G401.6 (cell line): ENCODE data around the gene GRK5.
"Not testable (repeated sequence)": the region's sequence is repeated elsewhere in the genome, so short reads cannot be mapped to it uniquely, and the experiment has no call there.

Experiments used
- FAIRE-seq: peaks from 2 replicates; lab custom pipeline; 2012; peaks lifted over from hg19 to GRCh38; lab: Jason Lieb, UNC

The GRK5 gene

GRCh38 chr10:119423510-119424257, 216.3 kb downstream of the GRK5 start:
- FAIRE-seq = no peak

- FAIRE-seq = no peak
These were observed 217.0 kb downstream of the GRK5 start for GRCh38 chr10:119424258-119424975.

- FAIRE-seq = no peak
These were observed 217.9 kb downstream of the GRK5 start for GRCh38 chr10:119425102-119425880.

GRCh38 chr10:119425881-119426170, 218.5 kb downstream of the GRK5 start:
- no peak for FAIRE-seq

- no peak for FAIRE-seq
These were observed 219.3 kb downstream of the GRK5 start for GRCh38 chr10:119426699-119427098.

GRCh38 chr10:119427263-119427864, 220.0 kb downstream of the GRK5 start:
- FAIRE-seq = no peak

GRCh38 chr10:119428789-119429188, 221.4 kb downstream of the GRK5 start:
- no peak for FAIRE-seq

- no peak for FAIRE-seq
These were observed 222.4 kb downstream of the GRK5 start for GRCh38 chr10:119429771-119430170.

GRCh38 chr10:119431034-119431772, 223.8 kb downstream of the GRK5 start:
- FAIRE-seq = no peak

GRCh38 chr10:119431773-119432135, 224.4 kb downstream of the GRK5 start:
- FAIRE-seq = no peak

GRCh38 chr10:119434942-119435341, 227.6 kb downstream of the GRK5 start:
- FAIRE-seq = not testable (repeated sequence)

GRCh38 chr10:119438717-119439116, 231.3 kb downstream of the GRK5 start:
- FAIRE-seq = no peak

- no peak for FAIRE-seq
These were observed 232.6 kb downstream of the GRK5 start for GRCh38 chr10:119439922-119440321.

- no peak for FAIRE-seq
These were observed 233.9 kb downstream of the GRK5 start for GRCh38 chr10:119441151-119441821.

GRCh38 chr10:119441921-119442757, 234.8 kb downstream of the GRK5 start:
- no peak for FAIRE-seq

GRCh38 chr10:119442758-119443060, 235.3 kb downstream of the GRK5 start:
- FAIRE-seq = no peak

- no peak for FAIRE-seq
These were observed 236.1 kb downstream of the GRK5 start for GRCh38 chr10:119443441-119443840.

GRCh38 chr10:119443970-119444660, 236.7 kb downstream of the GRK5 start:
- no peak for FAIRE-seq

- no peak for FAIRE-seq
These were observed 237.5 kb downstream of the GRK5 start for GRCh38 chr10:119444866-119445265.

- FAIRE-seq = no peak
These were observed 238.1 kb downstream of the GRK5 start for GRCh38 chr10:119445311-119445934.
